ENCODE measurements around the gene ZFR2.
"Not testable (repeated sequence)": the region's sequence is repeated elsewhere in the genome, so short reads cannot be mapped to it uniquely, and the experiment has no call there.

The ZFR2 gene

DNA sequence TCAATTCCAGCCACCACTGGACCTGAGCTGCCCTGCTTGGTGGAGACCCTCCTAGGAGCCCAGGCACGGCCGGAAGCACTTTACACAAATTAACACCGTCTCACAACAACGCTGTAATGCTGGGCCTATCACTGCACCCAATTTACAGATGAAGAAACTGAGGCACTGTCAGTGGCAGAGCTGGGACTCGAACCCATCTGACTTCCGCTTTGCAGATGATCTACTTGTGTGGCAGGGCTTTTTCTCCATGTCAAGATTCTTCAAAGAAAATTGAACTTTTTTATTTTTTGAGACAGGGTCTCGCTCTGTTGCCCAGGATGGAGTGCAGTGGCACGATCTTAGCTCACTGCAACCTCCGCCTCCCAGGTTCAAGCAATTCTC lies 33.8 kb downstream of the ZFR2 start:
- no peak for DNase-seq

DNA sequence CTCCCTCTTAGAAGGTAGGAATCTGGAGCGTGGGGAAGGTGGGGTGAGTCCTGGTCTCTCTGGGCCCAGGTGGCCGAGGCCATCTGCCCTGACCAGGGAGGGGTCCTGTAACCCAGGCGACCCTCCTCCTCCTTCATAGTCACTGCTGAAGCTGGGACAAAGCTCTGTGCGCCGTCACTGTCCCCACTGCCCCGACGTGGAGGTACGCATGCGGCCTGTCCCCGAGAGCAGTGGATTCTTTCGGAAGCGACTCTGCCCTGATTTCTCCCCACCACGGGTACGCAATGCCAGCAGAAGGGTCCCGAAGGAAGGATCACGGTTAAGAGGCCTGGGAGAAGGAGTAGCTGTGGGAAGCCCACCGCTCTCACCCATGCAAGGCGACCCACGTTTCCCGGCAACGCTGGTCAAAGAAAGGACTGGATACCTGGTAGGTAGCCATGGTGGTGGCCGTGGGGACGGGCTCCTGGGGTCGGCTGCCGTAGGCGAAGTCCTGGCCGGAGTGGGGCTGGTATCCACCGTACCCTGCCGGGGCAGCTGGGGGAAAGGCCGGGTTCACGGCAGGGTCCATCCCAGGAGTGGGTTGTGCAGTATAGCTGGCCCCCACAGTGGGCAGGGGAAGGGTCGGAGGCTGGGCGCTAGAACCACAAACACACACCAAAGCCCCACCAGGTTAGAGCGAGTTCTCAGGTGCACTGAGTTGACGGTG lies 34.3 kb downstream of the ZFR2 start:
- DNase-seq = no peak

- DNase-seq = no peak
These were observed 35.1 kb downstream of the ZFR2 start for GRCh38 chr19:3833578-3834348.

- no peak for DNase-seq
These were observed 36.8 kb downstream of the ZFR2 start for GRCh38 chr19:3832001-3832400.

DNA sequence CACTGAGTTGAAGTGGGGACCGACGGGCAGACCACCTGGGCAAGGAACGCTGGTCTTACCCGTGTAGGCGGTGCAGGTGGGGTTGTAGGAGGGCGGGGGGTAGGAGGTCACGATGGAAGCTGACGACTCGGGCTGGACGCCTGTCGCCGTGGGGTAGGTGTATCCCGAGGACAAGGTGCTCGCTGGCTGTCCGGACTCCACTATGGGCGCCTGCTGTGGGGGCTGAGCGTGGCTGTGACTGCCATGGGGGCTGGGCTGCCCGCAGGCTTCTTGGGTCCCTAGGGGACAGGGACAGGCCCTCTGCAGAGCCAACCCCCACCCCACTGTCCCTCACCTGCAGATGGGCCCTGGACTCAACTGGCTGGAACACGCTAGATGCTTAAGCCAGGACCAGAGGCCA lies 37.2 kb downstream of the ZFR2 start:
- no peak for DNase-seq

GRCh38 chr19:3830621-3831589 lies 37.9 kb downstream of the ZFR2 start:
- no peak for DNase-seq

- DNase-seq = no peak
These were observed 41.5 kb downstream of the ZFR2 start for GRCh38 chr19:3827306-3827705.

GRCh38 chr19:3826163-3826562 lies 42.7 kb downstream of the ZFR2 start:
- no peak for DNase-seq

DNA sequence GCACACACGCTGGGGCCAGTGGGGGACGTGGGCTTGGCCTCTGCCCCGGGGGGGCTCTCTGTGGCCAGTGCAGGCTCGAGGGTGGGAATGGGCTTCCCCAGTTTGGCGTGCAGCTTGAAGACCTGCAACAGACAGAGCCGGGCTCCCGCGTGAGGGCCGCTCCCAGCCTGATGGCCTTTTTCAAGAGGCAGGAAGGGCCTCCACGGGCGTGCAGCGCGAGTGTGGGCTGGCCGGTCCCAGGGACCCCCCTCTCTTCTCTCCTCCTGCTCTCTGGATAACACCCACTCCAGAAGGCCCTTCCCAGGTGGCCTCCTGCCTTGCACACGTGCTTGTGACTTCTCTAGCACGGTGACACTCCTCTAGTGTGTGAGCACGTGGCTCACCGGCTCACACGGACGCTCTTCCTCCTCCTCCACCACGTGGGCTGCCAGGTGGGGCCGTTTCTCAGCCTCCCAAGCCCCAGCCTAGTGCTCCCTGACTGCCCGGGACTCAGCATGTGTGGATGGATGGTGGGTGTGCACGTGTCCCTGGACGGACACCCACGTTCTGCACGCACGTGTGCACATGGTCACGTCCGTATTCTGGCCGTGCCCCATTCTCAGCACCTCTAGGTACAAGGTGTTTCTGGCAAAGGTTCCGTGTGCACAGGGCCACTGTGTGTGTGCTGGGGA lies 43.4 kb downstream of the ZFR2 start:
- DNase-seq = no peak

DNA sequence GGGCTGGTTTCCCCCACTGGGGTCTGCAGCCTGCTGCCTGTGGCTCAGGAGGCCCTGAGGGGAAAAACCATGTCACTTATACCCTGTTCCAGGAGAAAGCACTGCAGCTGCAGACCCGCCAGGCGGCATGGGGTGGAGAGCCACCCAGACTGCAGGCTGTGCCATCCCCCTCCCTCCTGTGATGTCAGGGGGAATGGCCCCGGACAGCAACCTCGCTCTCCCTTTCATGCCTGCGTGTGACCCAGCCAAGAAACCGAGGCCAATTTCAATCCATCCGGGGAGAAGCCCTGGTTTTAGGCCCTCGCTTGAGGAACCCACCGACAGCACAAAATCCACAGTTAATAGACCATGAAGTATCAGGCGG lies 45.5 kb downstream of the ZFR2 start:
- no peak for DNase-seq

GRCh38 chr19:3822683-3823349 lies 46.0 kb downstream of the ZFR2 start:
- DNase-seq = no peak

DNA sequence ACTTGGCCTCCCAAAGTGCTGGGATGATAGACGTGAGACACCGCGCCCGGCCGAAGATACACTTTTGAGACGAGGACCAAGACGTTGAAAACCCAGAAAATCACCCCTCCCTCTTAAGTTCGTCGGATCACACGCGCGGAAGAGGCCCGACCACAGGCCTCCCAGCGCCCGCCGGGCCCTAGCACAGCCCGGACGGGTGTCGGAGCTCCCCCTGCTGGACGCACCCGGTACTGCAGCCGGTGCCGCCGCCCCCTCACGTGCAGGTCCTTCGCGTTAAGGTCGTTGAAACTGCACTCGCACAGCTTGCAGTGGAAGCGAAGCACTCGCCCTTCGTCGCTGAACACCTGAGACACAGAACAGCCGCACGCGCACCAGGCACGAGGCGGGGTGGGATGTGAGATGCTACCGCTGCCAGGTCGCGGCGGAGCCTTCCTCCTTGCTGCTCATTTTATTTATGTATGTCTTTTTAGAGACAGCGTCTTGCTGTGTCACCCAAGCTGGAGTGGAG lies 46.9 kb downstream of the ZFR2 start:
- peak in 1 of 2 donors; percentile 28 for DNase-seq

DNA sequence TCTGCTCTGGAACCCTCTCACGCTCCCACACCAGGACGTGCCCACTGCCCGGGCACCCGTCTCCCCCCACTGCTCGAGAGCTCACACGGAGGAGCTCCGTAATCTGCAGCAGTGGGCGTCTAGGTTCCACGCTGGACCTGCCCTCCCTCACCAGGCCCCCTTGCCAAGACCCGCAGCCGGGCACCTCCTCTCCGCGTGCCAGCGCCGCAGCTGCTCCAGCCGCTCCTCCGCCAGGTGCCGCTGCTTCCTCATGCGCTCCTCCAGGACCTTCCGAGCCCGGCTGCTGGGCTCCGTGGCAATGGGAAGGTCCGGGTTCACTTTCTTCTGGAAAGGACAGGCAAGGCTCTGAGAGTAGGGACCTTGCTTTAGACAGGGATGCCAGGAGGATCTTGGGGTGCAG lies 47.7 kb downstream of the ZFR2 start:
- DNase-seq = no peak

- no peak for DNase-seq
These were observed 48.8 kb downstream of the ZFR2 start for GRCh38 chr19:3819989-3820388.

DNA sequence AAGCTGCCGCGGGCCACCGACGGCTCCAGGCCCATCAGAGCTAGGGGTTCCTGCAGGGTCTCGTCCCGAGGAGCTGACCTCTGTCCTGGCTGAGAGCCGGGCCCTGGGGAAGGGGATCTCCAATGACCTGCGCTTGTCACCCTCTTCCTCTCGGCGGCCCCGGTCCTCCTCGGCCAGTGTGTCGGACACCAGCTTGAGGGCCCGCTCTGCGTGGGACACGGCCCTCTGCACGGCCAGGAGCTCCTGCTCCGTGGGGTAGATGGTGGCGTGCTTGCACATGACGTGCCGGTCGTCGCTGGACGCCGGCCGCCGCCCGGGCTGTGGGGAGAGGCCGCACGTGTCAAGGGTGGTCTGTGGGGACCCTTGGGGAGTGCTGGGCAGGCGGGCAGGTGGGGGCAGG lies 49.9 kb downstream of the ZFR2 start:
- DNase-seq = no peak

DNA sequence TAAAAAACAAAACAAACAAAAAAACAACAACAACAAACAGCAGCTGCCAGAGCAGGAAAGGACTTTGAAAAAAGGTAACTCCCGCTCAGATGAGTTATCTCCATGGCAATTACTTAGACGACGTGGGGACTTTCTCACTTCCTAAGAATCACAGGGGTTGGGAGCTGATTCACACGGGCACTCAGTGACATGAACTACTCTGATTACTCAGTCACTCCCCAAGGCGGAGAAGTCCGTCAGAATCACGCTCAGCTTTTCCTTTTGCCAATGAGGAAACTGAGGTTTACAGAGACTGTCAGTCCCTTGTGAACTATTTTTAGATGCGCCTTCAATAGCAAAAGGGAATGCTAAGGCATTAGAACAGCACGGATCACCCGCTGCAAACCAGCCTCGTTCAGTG lies 50.4 kb downstream of the ZFR2 start:
- DNase-seq = peak in 1 of 2 donors; percentile 9

DNA sequence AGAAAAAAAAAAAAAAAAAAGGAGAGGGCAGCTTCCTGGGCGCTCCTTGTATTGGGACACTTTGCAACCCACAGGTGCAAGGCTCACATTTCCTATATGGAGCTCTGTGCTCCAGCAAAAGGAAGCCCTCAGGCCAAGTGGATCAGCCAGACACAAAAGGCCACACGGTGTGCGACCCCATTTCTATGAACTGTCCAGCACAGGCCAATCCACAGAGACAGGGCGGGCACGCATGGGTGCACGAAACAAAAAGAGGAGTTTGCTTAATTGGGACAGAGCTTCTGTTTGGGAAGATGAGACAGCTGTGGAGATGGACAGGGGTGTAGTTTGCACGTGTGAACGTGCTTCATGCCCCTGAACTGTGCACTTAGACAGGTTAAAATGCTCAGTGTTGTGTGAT lies 51.1 kb downstream of the ZFR2 start:
- DNase-seq = no peak

DNA sequence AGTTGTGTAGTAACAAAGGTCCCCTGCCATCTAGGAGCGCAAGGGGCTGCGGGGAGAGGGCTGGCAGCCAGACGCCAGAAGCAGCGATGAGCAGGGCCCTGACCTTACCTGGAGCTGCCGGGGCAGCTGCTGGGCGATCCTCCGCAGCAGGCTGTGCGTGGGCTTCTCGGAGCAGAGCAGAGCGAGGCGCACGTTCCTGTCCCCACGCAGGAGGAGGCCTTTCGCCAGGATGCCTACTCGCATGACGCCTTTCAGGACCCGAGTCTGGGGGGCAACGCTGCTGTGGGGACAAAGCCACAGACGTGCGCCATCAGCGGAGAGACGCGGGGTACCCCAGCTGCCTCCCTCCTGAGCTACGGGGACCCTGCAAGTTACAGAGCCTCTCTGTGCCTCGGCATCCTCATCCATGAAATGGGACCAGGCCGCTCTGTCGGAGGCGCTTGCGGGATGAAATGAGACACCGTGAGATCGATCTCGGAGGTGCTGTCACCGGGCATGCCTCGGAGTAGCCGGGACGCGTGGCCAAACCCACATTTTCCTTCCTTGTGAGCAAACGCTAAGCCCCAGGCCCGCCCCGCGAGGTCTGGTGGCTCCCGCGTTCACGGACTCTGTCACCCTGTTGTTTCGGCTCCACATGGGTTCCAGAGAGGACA lies 52.1 kb downstream of the ZFR2 start:
- no peak for DNase-seq

GRCh38 chr19:3816148-3816547 lies 52.7 kb downstream of the ZFR2 start:
- DNase-seq = not testable (repeated sequence)

DNA sequence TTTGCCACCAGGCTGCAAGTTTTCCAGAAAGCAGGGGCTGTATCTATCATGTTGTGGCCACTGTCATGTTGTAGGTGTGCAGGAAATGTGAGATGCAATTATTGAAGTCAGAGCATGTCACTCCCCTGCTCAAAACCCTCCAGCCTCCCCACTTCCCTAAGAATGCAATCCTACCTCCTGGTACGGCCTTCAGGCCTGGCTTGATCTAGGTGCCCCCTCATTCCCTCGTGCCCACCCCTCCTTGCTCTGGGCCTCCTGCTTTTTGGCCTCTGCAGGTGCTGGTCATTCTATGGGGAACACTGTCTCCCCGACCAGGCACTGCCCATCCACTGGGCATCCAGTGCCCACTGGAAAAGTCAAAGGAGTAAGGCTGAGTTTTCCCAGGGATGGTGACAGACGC lies 54.2 kb downstream of the ZFR2 start:
- DNase-seq = no peak

Data from hippocampal formation (tissue), 2 donors.